Retinal pigment epithelial cell (primary cell): Measurements from ENCODE around the gene TMEM235.
"Not testable (repeated sequence)": the region's sequence is repeated elsewhere in the genome, so short reads cannot be mapped to it uniquely, and the experiment has no call there.

ENCODE experiments used
- DNase-seq: peaks from one replicate; pipeline ENCODE4 v3.0.0-alpha.2; 2010; ENCODE audit warnings: low read depth
- H3K4me3 ChIP-seq: 2 replicates; pipeline ENCODE4 v1.5.1; 2011; ENCODE audit warnings: mild to moderate bottlenecking, low read length, control low read depth, moderate library complexity
- CTCF ChIP-seq: conservative IDR thresholded peaks from 2 replicates; pipeline ENCODE4 v1.5.1; 2011; ENCODE audit warnings: low read depth, low read length, control low read depth, inconsistent platforms

Gene TMEM235

GRCh38 chr17:78252701-78253635 is 21.5 kb downstream of the TMEM235 start:
- no peak for TF ChIP-seq CTCF
- H3K4me3 ChIP-seq = no peak overlapping the region
- DNase-seq = no peak

GRCh38 chr17:78253636-78253945 is 22.2 kb downstream of the TMEM235 start:
- DNase-seq = not testable (repeated sequence)
- peak overlapping the region; percentile 72 for H3K4me3 ChIP-seq

GRCh38 chr17:78253946-78254672 is 22.7 kb downstream of the TMEM235 start:
- no peak for TF ChIP-seq CTCF
- no peak for DNase-seq
- H3K4me3 ChIP-seq = peak overlapping the region; percentile 72

GRCh38 chr17:78255029-78255656 is 23.7 kb downstream of the TMEM235 start:
- H3K4me3 ChIP-seq = no peak overlapping the region
- no peak for DNase-seq
- TF ChIP-seq CTCF = no peak

- H3K4me3 ChIP-seq = no peak overlapping the region
- no peak for DNase-seq
- no peak for TF ChIP-seq CTCF
These were observed 24.7 kb downstream of the TMEM235 start for GRCh38 chr17:78255953-78256706.

GRCh38 chr17:78256707-78257591 is 25.5 kb downstream of the TMEM235 start:
- DNase-seq = no peak
- H3K4me3 ChIP-seq = no peak overlapping the region
- TF ChIP-seq CTCF = no peak
